GM19023 (cell line): ENCODE results near the gene HOXC10.

Experiments
- ATAC-seq: cut with Tn5 transposase; IDR thresholded peaks from one replicate; pipeline ENCODE4 v1.9.1; 2021; ENCODE audit warnings: mild to moderate bottlenecking, moderate library complexity; ENCODE audit not compliant: unreplicated experiment

The HOXC10 gene

DNA sequence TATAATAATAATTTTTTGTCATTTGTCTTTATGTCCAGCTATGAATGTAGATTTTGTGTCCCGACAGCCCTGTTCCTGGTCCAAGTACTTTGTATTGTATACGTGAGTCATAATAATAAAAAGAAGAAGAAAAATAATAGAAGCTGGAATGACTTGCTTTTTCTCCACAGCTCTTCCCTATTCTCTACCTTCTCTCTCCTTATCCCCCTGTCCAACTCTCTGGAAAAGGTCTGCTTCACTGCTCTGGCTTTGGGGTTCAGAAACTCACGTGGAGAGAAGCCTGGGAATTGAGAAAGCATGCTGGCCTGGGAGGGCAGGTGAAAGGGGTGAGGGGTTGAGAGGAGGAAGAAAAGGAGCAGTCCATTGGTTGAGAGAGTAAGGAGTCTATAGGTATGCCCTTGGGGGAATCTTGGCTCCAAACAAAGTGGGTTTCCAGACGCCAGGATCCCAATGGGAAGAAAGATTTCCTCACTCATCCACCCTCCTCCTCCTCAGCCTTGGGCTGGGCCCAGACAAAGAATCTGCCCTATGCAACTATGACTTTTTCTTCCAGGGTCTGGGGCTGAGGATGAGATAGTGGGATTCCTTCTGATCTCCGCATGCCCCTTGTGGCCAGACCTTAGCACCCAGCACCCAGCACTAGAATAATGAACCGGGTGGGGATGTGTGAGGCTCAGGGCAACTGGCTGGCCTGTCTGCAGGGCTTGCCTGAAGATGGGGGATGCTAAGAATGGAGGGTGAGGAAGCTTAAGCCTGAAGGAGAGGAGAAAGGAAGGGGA is 27.9 kb downstream of the HOXC10 start:
- ATAC-seq = no peak

DNA sequence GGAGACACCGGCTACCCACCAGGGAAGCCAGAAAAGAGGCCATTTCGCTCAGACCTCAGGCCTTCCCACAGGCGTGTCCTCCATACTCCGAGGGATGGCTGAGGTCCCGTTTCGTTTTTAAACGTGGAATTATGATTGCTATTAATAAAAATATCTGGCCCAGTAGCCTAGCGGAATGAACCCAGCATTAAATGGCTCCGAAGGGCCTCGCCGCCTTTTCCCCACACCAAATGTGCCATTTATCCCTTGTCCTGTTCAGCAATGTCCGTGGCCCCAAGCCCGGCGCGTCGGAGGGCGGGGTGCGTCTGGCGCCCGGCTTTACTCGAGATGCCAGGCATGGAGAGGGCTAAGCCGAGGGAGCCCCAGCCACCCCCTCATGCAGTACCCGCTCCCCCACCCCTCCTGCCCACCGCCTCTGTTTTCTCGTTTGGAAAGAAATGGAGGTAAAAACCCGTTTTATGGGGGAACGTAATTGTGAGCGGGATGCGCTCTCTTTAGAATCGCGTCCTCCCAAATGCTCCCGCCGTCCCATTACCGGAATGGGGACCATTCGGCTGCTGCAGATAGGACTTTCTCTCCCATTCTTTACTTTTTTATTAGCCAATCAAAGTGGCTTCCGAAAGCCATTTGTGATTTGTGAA is 29.6 kb downstream of the HOXC10 start:
- no peak for ATAC-seq

DNA sequence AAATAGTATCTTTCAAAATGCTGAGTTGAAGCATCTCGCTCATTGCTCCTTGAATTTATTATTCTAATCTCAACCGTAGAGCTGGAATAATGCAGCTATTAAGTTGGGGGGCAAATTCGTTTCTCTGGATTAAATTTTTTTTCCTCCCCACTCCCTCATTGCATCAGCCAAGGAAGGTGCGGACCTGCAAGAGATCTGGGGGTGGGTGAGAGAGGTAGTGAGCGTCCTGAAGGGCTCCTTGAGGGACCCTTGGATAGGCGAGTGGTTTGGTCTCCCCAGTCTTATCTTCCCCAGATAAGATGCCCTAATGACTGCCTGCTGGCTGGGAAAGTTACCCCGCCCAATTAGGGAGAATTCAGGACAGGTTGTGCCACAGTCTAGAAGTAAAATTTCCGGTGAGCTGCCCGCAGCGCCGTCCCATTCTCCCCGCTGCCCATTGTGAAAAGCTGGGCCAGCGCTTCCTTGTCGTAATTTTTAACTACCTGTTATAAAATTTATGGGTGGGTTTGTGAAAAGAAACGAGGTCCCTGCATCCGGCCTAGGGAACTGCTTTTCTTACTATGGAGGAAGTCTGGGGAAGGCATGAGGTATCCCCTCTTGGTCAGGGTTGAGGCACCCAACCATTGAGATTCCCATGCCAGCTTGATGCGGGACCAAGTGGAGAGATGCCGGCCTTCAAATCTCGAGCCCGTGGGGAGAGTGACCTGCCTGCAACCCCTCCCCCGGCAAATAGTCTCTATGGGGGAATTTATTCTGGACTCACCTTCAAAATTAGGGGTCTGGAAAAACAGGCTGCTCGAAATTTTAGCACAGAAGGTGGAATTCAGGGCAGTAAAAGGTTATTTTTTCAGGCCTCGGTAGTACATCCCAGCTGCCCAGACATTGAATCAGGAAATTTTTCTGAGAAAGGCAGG is 30.3 kb downstream of the HOXC10 start:
- no peak for ATAC-seq

DNA sequence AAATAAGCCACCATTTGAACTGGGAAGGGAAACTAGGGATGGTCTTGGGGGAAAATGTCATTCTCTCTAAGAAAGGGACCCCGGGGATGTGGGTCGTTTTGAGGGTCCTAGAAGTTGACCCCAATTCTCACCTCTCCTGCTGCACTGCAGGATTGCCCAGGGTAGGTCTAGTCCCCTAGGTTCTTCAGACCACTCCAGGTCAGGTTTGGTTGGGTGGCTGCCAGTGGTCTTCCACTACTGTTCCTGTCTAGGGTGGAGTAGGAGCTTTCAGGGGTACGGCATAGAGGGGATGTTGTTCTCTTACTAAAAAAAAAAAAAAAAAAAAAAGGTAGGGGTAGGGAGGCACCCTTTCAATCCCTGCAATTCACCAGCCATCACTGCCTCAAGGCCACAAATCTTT is 31.1 kb downstream of the HOXC10 start:
- ATAC-seq = no peak

DNA sequence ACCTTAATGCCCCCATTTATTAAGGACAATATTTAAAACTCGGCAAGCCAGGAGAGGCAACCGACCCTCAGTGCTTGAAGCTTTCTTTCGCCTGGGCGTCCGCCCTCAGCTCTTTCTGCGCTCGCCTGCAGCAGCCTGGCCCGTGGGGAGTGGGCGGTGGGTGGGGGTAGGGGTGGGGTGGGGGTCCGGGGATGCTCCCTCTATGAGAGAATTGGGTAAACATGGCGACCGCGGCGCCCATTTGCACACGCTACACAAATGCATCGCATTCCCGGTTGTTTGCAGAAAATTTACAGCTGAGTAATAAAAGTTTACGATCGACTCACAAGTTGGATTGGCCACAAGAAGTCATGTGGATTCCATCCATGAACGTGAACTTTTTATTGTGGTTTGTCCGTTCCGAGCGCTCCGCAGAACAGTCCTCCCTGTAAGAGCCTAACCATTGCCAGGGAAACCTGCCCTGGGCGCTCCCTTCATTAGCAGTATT is 31.6 kb downstream of the HOXC10 start:
- ATAC-seq = no peak

DNA sequence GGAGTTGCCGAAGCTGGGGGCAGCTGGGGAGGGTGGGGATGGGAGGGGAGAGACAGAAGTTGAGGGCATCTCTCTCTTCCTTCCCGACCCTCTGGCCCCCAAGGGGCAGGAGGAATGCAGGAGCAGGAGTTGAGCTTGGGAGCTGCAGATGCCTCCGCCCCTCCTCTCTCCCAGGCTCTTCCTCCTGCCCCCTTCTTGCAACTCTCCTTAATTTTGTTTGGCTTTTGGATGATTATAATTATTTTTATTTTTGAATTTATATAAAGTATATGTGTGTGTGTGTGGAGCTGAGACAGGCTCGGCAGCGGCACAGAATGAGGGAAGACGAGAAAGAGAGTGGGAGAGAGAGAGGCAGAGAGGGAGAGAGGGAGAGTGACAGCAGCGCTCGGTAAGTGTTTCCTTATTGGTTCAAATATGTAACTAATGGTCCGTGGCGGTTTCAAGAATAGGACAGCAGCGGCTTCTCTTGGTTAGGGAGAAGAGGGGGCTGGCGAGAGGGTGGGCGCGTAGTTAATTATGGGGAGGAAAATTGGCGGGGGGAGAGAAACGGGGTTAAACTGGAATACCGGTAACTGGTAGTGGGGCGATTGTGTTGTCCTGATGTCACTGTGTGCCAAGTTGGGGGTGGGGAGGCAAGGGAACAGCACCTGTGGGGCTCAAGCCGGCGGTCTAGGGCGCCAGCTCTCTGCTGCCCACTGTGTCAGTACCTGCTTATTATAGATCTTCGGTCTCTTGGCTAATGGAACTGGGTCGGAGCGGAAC is 32.3 kb downstream of the HOXC10 start:
- ATAC-seq = peak; percentile 32

DNA sequence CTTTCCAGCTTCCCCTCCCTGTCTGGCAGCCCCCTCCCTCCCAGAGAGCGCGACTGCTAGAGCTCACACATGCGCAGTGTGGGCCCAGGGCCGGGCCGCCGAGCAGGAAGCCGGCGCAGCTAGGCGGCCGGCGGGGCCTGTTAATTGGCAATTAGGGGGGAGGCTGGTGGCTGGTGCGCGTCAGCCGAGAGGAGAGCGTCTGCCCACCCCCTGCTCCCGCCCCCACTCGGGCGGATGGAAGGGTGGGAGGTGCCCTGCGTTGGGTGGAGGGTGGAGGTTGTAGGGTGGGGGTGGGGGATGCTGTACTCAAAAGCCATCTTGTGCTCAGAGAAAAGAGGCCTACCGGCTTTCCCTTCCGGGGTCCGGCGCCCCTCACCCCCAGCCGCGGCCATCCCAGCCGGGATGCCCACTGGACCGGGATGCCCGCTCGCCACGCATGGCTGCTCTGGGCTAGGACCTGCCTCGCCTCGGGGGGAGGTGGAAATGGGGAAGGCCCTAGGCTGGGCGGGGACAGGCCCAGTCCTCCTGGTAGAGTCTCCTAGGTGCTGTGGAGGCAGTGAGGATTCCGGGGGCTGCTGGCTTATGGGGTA is 33.0 kb downstream of the HOXC10 start:
- ATAC-seq = peak; percentile 84

DNA sequence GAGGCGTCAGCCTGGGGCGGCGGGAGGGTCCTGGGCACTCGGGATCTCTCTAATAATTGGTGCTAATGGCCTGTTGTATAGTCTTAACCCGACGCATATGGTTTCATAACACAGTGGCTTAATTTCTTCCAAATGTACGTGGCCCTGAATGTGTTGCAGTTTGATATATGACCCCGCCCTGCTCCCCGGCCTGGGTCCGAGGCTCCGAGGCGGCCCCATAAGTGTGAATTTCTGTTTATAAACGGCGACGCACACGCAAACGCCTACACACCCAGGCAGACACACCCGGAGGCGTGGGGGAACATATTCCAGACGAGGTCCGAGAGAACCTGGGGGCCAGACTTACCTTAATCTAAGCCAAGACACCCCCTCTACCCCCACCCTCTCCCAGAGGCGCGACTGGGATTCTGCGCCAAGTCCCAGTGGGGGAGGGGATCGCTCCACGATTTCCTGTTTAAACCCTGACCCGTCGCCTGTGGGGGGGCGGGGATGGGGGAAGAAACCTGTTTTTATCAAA is 33.6 kb downstream of the HOXC10 start:
- no peak for ATAC-seq

DNA sequence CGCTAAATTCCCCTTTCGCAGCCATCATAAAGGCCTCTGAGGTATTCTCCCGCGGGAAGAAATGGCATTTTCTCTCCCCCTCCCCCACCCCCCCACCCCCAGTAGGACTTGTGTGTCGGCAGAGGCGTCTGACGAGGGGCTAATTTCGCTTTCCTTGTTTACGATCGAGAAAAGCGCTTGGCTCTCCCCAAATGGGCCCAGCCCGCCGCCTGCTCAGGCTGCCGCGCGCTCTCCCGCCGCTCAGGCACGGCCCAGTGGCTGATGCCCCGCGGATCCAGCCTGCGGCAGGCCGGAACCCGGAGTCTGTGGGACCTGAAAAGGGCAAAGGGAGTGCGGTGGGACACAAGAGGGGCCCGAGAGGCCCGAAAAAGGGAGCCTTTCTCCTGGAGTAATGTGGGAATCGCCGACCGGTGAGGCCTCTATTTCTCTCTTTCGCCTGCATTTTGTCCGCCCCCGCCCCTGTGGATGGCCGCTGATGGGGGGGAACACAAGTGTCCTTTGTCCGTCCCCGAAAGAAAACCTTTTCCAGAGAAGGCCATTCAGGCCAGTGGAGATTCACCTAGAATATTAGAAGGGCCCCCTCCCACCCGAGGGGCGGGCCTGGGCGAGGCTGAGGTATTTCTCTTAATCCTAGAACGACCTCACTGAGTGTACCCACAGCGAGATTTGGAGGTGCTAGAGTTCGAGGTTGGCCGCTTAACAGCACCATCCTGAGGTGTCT is 34.3 kb downstream of the HOXC10 start:
- ATAC-seq = no peak

DNA sequence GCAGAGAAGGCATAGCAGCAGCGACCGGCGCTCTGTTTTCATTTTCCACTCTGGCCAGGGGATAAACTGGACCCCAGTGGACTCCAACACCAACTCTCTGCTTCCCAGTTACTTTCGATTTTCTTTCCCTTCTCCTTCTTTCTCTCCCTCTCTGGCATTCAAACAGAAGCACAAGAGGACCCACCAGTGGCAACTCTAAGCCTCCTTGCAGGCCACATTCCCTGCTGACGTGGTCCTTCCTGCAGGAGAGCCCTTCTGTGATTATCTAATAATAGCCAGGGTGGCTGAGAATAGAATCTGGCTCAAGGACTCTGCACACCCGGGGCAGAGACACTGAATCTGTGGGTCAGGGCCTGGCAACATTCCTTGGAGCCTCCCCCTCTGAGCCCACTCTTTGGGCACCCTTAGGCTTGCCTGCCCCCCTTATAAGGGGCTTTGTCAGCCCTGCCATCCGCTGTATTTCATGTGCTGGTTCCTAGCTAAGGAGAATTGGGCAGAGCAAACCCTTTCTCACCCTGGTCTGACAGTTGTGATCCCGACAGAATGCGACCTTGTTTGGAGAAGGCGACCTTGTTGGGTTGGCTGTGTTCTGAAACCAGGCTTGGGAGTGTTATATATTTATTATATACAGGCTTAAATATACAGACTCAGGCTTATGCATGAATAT is 35.1 kb downstream of the HOXC10 start:
- ATAC-seq = no peak

DNA sequence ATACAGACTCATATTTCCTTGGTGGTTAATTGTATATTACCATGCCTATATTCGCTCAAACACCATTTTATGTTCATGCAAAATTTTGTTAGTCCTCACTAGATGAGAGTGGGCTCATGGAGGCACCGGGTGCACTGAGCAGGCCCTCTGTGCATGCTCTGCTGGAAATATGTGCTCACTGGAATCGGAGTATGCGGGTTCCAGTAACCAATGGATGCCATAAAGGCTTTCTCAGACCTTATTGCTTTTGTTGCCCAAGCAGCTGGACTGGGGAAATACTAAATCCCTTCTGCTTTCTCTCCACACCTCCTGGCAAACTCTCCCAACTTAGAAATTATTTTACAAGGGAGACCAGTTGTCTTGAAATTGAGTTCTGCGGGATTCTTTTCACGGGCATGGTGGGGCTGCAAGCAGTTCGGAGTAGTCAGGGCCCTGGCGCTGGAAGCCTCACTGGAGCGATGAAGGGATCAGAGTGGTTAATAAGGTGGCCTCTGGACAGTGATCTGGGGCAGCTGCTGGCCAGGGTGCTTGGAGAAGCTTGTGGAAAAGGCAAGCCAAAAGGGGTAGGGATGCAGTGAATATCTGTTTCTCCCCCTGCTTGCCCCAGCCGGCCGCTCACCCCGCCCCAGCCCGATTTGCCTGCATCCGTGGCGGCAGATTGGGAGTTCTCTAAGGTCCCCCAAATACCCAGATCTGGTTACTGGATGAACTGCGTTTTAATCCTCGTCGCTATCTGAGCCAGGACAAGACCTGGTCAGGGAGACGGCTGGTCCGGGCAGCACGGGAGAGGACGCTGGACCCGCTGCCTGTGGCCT is 35.9 kb downstream of the HOXC10 start:
- ATAC-seq = no peak

DNA sequence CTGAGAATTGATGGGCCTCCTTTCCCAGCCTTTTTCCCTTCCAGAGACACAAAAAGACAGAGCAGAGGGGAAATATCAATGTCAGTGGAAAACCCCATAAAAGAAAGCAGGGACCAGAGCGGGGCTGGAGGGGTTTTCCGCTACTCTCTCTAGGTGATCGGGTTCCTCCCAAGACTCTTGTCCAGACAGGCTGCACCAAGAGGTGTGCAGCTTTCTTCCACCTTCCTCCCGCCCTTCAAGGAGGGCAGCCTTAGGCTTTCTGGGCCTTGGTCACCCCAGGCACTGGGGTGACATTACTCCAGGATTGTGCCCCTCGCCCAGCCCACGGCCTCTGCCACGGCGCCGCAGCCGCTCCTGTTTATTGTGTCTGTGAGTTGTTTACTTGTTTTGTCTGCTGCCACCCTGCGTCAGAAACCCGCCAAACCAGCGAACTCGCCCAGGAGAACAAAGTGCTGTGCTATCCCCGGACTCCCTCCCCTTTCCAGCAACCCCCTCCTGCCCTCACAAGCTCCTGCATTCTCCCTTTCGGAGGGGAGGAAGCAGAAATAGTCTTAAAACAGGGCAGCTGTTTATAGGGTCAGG is 36.6 kb downstream of the HOXC10 start:
- no peak for ATAC-seq

DNA sequence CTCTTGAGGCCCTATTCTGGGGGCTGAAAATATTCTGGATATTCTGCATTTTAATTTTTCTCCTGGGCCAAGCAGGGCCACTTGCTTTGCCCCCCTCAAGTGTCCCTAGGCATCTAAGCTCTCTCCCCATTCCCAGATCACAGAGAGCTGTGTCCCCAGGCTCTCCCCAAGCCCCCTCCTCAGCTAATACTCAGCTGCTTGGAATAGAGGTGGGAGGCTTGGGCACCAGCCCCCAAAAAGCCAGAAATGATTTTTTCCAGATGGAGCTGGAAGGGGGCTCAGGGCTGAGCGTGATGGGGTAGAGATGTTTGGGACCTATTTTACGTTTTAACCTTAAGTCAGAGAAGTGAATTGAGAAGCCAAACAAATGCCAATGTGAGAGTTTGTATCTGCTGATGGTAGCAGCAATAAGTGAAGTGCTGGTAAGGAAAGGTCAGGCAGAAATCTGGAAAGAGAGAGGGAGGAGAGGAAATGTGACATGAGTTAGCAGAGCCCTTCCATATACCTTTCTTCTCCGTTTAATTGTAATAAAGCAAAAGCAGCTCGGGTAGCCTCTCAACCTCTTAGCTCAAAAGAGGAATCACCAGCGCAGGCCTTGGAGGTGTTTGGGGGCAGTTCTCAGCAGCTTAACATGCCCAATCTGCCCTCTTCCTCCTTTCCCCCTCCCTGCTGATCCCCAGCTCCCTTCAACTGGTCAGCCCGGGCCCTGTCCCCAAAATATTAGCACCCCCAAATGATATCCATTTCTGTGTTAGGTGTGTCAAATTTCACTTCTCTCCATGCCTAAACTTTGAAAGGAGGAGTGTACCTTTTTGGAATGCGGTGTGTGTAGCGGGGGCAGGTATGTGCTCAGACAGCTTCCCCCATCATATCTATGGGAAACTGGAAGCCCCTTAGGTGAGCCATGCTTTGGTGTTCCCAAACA is 38.3 kb downstream of the HOXC10 start:
- ATAC-seq = no peak

DNA sequence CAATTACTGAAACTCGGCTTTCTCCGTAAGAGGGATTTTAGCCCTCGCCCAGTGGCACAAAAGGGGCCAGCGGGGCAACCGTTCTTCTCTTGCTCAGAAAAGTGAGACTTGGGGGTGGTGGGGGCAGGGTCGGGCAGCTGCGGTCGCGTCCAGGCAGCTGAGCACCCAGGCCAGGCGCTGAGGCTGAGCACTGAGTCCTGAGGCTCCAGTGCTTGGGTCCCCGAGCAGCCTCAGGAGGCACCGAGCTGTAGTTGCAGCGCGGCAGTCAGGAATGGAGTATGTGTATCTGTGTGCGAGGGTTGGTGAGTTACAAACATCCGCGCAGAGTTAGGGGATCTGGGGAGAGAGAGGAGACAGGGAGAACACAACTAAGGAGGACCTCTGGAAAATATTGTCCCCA is 39.2 kb downstream of the HOXC10 start:
- no peak for ATAC-seq

DNA sequence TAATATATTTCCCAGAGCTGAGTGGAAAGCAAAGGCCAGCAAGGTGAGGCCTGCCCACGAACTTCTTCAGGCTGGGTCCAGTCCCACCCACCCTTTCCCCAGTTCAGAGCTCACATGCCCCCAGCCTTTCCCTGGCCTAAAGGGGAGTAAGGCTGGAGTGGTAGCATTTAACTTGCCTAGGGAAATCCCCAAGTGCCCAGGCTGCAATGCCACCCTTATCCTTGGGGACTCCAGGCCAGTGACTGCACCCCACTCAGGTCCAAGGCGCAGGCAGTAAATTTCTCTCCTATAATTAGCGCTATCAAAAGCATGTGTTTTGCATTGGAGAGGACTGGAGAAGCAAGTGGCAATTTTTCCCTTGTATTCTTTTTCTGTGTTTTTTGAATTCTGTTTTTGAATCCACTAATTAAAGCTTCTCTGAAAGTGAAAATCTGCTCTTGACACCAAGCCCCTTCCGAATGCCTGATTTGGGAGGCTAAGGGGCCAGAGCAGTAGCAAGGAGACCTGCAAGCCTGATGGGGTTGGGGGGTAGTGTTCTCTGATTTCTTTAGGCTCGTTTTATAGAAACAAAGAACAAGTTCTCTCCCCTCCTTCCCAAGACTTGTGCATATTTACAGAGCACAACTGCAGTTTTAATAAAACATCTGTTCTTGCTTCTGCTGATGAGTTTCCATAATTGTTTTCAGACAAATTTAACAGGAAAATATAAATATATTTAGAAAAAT is 39.8 kb downstream of the HOXC10 start:
- ATAC-seq = no peak
